Ureter (tissue), 1 donor: Measurements from ENCODE around the gene FADS2. TPM values are rescaled to one million over a fixed set of nuclear protein-coding genes. Genes with fewer than 3 reads are reported as not detected.
"Not testable (repeated sequence)": the region's sequence is repeated elsewhere in the genome, so short reads cannot be mapped to it uniquely, and the experiment has no call there.

Source experiments
- DNase-seq: peaks from one replicate; pipeline ENCODE4 v3.0.0-alpha.2; 2020; ENCODE audit warnings: low spot score
- total RNA-seq: library from RNA; stranded (reverse); gene quantifications from one replicate; pipeline ENCODE4 v1.2.4, GENCODE V29; 2023
- donor health status: DM: yes; HTN: yes; CAD: no.

FADS2 gene
- total RNA-seq, 1 donor from 2014 or later: 118 TPM

DNA sequence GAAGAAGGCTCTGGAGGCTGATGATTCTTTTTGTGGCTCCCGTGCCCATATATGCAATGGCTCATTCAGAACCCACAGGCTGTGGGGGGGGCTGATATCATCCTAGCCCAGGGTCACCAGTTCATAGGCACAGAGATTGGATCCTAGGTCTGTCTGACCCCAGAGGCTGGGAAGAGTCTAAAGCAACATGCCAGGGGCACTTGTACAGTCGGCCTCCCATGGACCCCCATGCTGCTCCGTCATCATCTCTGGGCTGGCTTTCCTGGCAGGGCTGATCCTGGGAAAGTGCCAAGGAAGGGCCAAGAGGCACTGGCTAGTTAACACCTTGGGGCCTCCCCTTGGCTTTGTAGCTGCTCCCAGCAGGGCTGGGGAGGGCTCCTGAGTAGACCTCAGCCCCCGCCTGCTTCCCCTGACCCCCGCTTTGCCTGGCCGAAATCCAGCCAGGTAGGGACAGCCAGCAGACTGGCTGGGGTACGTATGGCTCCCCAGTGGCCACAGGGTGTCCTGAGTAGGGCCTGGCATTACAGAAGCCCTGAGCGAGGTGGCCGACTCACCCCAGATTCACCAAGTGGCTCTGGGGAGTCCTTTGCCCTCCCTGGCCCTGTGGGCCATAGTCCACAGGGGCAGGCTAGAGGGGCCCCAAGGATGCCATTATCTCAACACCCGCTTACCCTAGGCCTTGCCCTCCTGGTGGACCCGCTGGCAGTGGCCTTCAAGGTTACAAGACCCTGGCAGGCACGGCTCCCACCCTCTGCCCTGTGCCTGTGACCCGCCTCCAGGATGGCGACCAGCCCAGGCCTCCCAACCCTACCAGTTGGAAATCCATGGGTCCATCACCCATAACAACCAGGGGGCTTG, 40.7 kb downstream of the FADS2 start:
- DNase-seq: no peak

DNA sequence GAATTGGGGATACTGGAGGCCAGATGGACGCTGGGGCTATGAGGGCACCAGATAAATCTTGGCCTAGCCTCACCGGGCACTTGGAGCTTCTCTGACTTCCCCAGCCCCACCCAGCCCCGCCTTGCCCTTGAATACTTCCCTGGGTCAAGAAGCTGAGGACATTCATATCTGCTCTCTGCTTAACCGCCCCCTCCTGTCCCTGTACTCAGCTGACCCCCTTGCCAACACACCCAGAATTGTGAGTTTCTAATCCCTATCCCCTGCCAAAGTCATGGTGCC, 41.3 kb downstream of the FADS2 start:
- no peak for DNase-seq

DNA sequence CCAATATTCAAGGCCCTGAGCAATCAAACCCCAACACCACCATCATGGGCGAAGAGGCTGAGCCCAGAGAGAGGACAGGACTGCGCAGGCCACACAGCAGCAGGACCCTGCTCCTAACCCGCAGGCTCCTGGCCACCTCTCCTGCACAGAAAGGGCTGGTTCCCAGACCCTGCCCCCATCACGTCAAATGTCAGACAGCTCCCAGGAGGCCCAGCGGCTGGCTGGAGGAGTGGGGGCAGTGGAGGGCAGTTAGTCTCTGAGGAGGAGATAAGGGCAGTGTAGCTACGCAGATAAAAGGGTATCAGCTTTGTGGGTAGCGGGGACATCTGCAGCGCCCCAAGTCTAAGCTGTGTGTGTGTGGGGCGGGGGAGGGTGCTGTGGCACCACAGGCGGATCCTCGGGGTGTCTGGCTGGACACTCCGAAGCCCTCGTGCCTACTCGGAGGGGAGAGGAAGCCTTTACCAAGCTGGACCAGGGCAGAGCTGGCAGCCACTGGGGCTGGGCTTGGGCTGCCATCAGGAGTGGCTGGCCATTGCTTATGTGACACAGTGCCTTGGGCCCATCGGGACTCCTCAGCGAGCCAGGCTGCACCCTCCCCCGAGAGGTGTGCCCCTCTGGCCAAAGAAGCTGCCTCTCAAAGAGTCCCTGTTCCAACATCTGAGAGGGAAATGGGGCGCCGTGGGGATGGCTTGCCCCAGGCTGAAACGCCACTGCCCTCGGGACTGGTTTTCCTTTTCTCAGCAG, 41.8 kb downstream of the FADS2 start:
- DNase-seq: no peak

DNA sequence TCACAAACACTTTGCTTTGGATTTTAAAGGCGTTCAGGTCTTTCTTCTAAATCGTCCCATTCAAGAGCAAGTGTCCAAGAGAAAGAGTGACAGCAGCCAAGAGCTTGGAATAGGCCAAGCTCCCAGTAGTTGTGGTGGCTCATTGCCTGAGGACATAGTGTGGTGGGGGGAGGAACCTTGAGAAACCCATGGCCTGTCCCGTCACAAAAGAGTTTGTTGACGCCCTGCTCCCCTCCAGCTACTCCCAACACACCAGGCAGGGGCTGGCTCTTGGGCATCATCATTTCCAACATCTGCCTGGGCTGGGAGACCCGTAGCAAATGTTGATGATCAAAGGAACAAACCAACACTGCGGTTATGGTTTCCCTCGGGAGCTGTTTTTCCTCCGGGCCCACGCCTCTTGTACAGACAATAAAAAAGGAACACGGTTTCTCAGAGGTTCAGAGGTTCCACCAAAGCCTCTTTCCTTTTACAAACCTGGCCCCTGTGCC, 42.5 kb downstream of the FADS2 start:
- no peak for DNase-seq

DNA sequence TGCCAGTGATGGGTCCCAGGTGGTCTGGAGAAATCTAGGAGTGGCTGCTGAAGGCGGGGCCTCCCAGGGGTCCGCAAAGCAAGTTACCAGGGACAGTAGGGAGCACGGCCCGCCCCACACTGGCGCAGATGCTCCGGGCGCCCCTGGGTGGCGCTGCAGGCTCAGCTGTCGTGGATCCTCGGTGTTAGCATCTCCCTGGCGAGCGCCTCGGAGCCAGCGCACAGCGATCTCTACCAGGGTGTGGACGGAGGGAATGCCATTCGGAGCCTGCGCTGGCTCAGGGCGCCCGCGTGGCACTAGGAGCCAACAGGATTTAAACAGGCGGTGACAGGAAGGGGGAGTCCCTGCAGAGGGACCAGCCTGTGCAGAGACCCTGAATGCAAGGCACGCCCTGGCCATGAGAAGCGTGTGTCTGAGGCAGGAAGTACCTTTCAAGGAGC, 43.1 kb downstream of the FADS2 start:
- peak; percentile 79 for DNase-seq

DNA sequence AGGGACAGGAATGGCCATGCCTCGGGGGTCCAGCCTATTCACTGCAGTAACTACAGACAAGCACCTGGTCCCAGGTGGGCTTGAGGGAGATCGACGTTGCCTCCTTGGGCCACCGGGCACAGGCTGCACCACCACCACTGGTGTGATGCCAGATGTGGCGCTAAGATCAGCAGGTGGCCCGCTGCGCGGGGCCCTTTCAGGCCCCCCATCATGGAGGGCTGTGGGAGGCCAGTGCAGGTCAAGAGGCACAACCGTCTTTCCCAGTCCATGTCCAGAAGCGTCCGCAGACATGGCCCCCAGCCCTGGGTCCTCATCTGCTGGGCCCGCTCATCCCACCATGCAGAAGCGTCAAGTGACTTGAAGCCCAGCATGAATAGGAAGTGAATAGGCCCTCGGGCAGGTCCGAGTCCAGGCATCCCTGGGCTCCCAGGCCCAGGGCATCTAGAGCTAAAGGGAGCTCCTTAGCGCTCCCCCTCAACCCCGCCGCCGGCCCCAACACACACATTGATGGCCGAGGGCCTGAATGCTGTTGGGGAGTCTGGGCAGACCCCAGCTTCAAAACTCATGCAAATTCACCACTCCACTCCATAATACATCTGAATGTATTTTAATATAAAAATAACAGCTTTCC, 45.0 kb downstream of the FADS2 start:
- no peak for DNase-seq

DNA sequence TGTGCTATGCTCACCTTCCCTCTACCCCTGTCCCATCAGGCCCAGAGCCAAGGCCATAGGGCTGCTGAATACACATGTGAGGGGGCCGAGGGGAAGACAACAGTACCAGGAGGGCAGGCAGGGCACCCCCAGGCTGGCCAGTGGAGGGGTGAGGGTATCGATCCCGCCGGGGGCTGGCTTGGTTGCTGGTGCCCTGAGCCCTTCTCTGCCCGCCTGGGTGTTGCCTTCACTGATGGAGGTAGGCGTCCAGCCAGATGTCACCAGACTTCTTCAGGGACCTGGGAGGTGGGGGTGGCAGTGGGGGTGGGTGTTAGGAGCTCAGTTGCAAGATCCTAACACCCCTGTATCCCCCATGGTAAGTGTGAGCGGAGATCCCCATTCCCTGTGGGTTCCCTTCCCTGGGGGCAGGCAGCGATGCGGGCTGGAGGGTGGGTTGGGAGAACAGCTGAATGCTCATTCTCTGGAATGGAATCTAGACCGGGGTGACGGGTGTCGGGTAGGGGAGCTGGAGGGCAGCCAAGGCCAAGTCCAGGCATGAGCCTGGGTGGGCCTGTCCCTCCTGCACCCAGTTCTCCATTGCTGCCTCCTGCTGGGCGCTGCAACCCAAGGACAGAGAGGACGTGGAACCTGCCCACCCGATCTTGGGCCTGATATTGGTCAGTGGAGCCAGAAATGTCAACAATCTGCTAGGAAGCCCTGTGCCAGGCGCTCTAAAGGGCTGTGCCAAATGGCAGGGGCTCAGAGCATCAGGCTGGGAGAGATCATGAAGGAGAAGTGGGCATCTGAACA, 45.7 kb downstream of the FADS2 start:
- DNase-seq: no peak

DNA sequence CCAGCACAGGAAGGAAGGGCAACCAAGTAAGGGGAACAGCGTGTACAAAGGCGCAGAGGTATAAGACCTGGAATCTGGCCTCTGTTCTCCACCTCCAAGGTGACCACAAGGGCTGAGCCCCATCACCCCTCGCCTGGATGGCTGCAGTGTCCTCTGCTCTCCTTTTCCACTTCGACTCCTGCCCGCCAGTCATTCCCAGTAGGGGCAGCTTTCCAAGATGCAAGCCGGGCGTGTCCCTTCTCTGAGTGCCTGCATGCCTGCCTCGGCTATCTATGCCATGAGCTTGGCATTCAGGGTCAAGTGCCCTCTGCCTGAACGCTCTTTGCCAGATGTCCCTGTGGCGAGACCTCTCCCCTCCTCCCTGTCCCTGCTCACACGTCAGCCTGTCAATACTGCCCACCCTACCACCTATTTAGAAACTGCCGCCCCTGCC, 46.3 kb downstream of the FADS2 start:
- DNase-seq: no peak

DNA sequence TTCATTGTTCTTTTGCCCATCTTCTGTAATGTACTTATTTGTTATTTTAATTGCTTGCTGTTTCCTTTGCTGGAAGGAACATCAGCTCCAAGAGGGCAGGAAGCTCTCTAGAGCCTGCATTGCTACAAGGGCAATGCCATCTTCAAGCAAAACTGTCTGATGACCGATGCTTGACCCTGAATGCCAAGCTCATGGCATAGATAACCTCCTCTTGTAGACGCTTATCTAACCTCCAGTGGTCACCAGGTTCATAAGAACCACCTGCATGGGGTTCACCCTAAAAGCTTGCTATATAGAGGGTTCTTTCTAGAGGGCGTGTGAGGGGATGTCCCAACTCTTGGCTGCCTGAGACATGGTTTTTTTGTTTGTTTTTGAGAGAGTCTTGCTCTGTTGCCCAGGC, 46.8 kb downstream of the FADS2 start:
- no peak for DNase-seq

DNA sequence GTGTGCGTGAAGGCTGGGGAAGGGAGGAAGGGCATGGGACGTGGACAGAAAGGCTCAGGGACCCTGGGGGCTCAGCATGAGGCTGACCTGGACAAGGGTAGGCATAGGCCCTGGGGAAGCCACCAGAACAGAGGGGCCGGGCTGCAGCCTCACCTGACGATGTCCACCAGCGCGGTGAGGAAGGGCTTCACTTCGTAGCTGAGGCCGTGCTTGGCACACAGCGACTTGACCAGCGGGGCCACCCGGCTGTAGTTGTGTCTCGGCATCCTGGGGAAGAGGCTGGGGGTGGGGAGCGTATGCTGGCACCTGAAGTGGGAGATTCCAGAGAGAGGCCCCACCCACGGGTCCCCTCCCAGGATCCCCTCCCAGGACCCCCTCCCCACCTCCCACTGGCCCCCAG, 47.6 kb downstream of the FADS2 start:
- no peak for DNase-seq

DNA sequence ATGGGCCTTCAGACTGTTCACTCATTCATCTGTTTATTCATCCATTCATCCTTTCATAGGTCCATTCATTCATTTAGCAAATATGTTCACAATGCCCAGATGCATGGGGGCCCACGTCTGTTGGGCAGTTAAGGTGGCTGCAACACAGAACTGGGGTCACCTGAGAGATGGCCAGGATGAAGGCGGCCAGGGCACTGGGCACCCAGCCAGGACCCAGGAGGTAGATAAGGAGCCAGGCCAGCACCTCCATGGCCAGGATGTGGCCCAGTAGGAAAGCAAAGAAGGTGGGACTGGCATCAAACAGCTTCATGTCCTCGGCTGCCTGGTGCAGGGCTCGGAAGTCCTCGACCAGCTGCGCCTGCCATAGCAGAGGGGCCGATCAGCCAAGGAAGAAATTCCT, 51.1 kb downstream of the FADS2 start:
- DNase-seq: no peak

DNA sequence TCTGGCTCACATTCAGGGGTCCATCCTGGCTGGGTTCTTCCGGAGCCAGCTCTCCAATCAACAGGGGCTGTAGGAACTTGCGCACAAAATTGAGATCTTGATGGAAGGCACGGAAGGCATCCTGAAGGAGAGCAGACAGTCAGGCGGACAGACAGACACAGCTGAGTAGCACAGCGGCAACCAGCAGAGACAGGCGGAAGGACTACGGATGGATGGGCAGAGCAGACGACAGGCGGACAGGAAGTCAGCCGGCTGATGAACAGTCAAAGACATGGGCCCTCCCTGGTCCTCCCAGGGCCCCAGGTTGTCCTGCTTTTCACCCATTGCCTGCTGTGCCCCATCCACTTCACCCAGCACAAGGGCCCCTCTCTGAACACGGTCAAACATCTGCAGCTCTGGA, 51.9 kb downstream of the FADS2 start:
- DNase-seq: no peak

DNA sequence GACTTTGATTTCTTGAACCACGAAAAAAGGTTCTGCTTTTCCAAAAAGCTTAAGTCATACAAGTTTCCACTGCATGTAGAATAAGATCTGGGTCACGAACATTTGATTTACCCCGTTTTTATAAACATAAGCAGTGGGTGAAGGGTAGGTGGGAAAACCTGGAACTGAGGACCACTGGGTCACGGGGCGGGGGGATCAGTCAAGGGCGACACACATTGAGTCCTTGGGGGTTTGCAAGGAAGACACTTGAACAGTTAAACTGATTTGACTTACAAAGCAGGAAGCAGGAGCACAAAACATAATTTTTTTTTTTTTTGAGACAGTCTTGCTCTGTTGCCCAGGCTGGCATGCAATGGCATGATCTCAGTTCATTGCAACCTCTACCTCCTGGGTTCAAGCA, 52.4 kb downstream of the FADS2 start:
- no peak for DNase-seq

DNA sequence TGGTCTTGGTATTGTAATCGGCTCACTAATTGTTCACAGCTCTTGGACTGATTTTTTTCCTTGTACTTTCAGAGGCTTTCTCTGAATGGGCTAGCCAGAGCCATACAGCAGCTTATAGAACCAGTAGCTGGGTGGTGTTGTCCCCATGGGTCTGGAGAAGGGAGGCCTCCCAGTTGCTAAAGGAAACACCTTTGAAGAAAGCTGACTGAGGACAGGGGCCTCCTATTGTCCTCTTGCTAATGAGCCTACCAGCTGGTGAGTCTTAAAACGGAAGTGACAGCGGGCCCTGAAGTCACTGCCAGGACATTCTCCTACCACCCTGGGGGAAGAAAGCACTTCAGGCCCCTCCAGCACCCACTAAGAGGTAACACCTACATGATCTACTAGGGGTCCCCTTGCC, 53.3 kb downstream of the FADS2 start:
- DNase-seq: no peak

DNA sequence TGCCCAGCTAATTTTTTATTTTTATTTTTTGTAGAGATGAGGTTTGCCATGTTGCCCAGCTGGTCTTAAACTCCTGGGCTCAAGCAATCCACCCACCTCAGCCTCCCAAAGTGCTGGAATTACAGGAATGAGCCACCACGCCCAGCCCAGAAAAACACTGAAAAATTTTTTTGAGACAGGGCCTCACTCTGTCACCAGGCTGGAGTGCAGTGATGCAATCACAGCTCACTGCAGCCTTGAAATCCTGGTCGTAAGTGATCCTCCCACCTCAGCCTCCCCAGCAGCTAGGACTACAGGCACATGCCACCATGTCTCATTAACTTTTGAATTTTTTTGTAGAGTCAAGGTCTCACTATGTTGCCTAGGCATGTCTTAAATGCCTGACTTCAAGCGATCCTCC, 54.2 kb downstream of the FADS2 start:
- DNase-seq: not testable (repeated sequence)

DNA sequence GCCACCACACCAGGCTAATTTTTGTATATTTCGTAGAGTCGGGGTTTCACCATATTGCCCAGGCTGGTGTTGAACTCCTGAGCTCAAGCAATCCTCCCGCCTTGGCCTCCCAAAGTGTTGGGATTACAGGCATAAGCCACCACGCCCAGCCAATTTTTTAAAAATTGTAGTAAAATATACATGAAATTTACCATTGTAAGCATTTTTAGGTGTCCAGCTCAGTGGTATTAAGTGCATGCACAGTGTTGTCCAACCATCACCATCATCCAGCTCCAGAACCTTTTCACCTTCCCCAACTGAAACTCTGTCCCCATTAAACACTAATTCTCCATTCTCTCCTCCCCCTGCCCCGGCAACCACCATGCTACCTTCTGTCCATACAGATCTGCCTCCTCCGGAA, 54.8 kb downstream of the FADS2 start:
- DNase-seq: no peak

DNA sequence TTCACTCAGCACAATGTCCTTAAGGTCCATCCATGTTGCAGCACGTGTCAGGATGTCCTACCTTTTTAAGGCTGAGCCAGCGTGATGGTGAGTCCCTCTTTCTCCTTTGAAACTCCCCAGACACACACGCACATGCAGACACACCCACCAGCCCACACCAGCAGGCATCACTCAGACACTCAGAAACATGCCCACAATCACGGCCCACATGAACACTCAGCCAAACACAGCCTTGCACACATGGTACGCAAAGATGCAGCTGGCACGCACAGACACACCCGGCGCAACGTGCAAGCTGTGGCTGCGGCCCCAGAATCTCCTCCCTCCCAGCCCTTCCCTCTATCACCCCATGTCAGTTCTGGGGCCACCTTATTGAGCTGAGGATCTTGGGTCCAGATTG, 55.2 kb downstream of the FADS2 start:
- DNase-seq: no peak

DNA sequence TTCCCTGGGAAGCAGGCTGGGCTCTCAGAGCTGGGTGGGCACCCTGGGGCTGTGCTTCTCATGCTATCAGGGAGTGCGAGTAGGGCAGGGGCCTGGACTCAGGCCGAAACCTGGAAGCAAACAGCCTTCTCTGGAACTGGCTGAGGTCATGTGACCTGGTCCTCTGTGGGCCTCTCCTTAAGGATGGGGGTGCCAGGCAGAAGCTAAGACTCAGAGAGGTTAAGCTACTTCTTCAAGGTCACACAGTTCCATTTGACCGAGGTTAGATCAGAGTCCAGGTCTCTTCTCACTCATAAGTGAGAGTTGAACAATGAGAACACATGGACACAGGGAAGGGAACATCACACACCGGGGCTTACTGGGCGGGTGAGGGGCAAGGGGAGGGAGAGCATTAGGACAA, 55.8 kb downstream of the FADS2 start:
- no peak for DNase-seq

DNA sequence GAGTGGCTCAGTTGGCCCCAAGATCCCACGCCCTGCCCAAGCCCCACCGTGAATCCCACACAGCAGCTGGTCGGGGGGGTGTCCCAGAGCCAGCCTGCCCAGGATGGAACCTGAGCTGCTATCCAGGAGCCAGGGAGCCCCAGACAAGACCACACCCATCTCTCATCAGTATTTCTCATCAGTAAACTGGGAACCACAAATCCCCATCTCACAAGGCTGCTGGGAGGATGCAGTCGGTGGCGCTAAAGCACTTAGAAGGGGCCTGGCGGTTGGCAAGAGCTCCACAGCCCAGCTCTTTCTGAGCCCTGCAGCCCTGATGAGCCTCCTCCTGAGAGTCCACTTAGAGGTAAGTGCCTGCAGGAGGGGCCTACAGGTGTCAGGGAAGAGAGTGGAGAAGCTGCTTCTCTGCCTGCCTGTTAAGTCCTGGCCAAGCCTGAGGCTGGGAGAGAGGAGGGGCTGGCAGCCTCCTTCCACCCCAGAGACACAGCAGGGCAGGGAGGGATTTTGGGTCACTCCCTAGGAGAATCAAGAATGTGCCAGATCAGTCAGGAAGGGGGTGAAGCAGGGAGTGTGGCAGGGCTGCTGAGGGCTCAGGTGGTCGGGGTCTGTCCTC, 57.2 kb downstream of the FADS2 start:
- no peak for DNase-seq

DNA sequence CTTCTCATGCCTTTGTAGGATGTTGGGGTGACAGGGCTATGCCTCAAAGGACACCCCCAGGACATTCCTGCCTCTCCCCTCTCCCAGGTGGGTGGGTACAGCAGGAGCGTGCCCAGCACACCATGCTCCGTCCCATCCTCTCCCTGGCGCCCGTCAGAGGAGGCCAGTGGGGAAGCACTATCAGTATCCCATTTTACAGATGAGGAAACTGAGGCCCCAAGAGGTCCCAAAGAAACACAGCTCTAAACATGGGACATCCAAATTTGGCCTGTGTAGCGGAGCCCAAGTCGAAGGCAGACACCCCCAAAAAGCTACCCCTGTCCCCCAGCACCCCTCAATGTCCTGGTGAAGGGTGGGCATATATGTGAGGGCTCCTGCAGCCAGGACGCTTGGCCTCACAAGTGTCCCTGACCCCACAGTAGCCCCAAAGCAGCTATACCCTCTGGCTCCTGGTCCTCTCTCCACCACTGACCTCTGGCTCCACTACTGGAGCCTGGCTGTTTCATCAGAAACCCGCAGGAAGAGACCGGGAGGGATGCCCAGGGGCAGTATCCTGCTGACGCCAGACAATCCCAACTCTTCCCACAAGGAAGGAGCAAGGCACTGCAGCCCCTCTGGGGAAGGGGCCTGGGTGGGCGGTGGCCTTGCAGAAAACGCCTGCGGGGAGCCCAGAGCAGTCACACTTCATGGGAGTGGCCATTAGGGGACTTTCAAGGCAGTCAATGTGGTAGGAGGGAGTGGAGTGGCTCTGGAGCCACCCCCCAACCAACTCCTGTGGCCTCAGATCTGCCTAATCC, 57.9 kb downstream of the FADS2 start:
- no peak for DNase-seq

DNA sequence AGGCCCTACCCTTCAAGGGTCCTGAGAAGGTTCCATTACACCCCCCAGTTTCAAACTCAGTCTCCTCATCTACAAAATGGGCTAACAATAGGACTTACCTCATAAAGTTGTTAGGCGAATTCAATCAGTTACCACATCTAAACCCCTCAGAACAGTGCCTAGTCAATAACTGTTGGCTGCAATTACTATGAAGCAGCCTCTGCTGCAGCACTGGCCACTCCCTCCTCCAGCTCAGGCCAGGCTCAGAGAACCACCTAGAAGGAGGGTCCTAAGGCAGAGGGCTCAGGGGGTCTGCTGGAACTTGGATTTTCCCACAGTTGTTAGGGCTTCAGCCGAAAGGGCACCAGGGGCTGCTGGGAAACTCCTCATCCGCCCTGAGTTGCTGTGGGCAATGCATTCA, 58.5 kb downstream of the FADS2 start:
- no peak for DNase-seq
